Measurements from ENCODE around the gene VPS8.

GRCh38 chr3:185067173-185067572 is 255.2 kb downstream of the VPS8 start:
- TF ChIP-seq POLR2AphosphoS5 (IDR thresholded peaks at IDR 0.05; ENCODE audit: low read depth, low read length) (no peak), TAF1 (IDR thresholded peaks at IDR 0.05; ENCODE audit: low read depth, low read length) (no peak), POLR2A (IDR thresholded peaks at IDR 0.05; ENCODE audit: low read depth, low read length) (no peak)

Data from GM12891 (cell line).